GDM1 (cell line): Measurements from ENCODE around the gene GMPR.

ENCODE experiments used
- DNase-seq: peaks from one replicate; lab custom pipeline; 2025; lab: John Stamatoyannopoulos, UW

Gene GMPR

GRCh38 chr6:16329233-16329632 lies 90.8 kb downstream of the GMPR start:
- no peak for DNase-seq

- DNase-seq: peak; percentile 12
Observed at GRCh38 chr6:16331384-16332174, 93.2 kb downstream of the GMPR start.

GRCh38 chr6:16332175-16332542 lies 93.8 kb downstream of the GMPR start:
- peak; percentile 50 for DNase-seq

GRCh38 chr6:16333580-16333979 lies 95.2 kb downstream of the GMPR start:
- no peak for DNase-seq

GRCh38 chr6:16334671-16335070 lies 96.3 kb downstream of the GMPR start:
- no peak for DNase-seq

GRCh38 chr6:16335176-16335575 lies 96.8 kb downstream of the GMPR start:
- no peak for DNase-seq

- DNase-seq: no peak
Observed at GRCh38 chr6:16336056-16336818, 97.8 kb downstream of the GMPR start.

GRCh38 chr6:16336911-16337294 lies 98.5 kb downstream of the GMPR start:
- DNase-seq: no peak

GRCh38 chr6:16337295-16337975 lies 99.0 kb downstream of the GMPR start:
- no peak for DNase-seq

- no peak for DNase-seq
Observed at GRCh38 chr6:16338577-16339264, 100.3 kb downstream of the GMPR start.

GRCh38 chr6:16339265-16339587 lies 100.8 kb downstream of the GMPR start:
- no peak for DNase-seq

- no peak for DNase-seq
Observed at GRCh38 chr6:16343593-16343992, 105.2 kb downstream of the GMPR start.

- DNase-seq: no peak
Observed at GRCh38 chr6:16344756-16345155, 106.4 kb downstream of the GMPR start.
